Right atrium auricular region (tissue), 2 donors: Measurements from ENCODE around the gene GIMAP2. TPM values are rescaled to one million over a fixed set of nuclear protein-coding genes. Genes with fewer than 3 reads are reported as not detected.
A peak's percentile ranks its signal among the peaks of the same experiment; 100 is the strongest.

ENCODE experiments used
- DNase-seq: peaks from one replicate; pipeline ENCODE4 v3.0.0-alpha.2; 2019; ENCODE audit warnings: low spot score
- H3K27ac ChIP-seq, 2 donors: fragments of 200-600 bp; sonication (generic); 1 replicate in 1 of 2; 2 replicates in 1 of 2; pipeline ENCODE4 v1.5.1; 2016 to 2019
- H3K27me3 ChIP-seq, 2 donors: fragments of 200-600 bp; sonication (generic); one replicate each; pipeline versions ENCODE4 v1.5.1 to v1.6.0; 2017 to 2019
- H3K36me3 ChIP-seq: fragments of 200-600 bp; sonication (generic); one replicate; pipeline ENCODE4 v1.5.1; 2016
- H3K4me1 ChIP-seq, 2 donors: fragments of 200-600 bp; sonication (generic); one replicate each; pipeline versions ENCODE4 v1.5.1 to v1.6.0; 2017 to 2019
- H3K4me3 ChIP-seq, 2 donors: fragments of 200-600 bp; sonication (generic); 1 replicate in 1 of 2; 2 replicates in 1 of 2; pipeline ENCODE4 v1.5.1; 2017 to 2019; ENCODE audit warnings: mild to moderate bottlenecking in 1 of 2, moderate library complexity in 1 of 2
- H3K9me3 ChIP-seq, 2 donors: fragments of 200-600 bp; sonication (generic); one replicate each; pipeline ENCODE4 v1.5.1; 2019
- CTCF ChIP-seq, 2 donors: fragments of 200-600 bp; sonication (generic); IDR thresholded peaks; one replicate each; pipeline ENCODE4 v1.5.1; 2019; ENCODE audit warnings: antibody characterized with exemption in 2 of 2
- total RNA-seq, 2 donors: library from RNA; depleted of rRNA; stranded (reverse); fragments of >200 nt; gene quantifications; one replicate each; pipeline ENCODE4 v1.1.0, GENCODE V29; 2016

The GIMAP2 gene
- total RNA-seq, 2 donors from 2014 or later, result 3.8 to 8.3 TPM

GRCh38 chr7:150742286-150742968 is 56.9 kb downstream of the GIMAP2 start:
- DNase-seq, result no peak
- H3K9me3 ChIP-seq, result no peaks in the 10 kb centered on the region
- H3K4me3 ChIP-seq, result no peak overlapping the region
- H3K27me3 ChIP-seq, result no peaks in the 10 kb centered on the region
- TF ChIP-seq CTCF (IDR thresholded peaks at IDR 0.05), result no peak
- H3K27ac ChIP-seq, result peak overlapping the region in 1 of 2 donors; percentile 11
- peaks cover 19% of the 10 kb centered on the region for H3K36me3 ChIP-seq
- peaks cover 0 to 22% of the 10 kb centered on the region in 2 donors for H3K4me1 ChIP-seq

Other genes with a start within 250 kb of the GIMAP2 start
- gene GIMAP8, start 235.1 kb upstream of the GIMAP2 start, total RNA-seq, result 1 to 10 TPM; 6.6 to 9.6 TPM
- 10 to 100 TPM; 12.7 to 12.9 TPM for gene GIMAP7, start 170.8 kb upstream of the GIMAP2 start, total RNA-seq
- 10 to 100 TPM; 22.3 to 23.5 TPM for gene GIMAP4, start 118.3 kb upstream of the GIMAP2 start, total RNA-seq
- 10 to 100 TPM; 15.8 to 21.5 TPM for gene GIMAP6, start 53.3 kb upstream of the GIMAP2 start, total RNA-seq
- 1 to 10 TPM; 5.6 to 8.0 TPM for gene GIMAP1, start 30.9 kb downstream of the GIMAP2 start, total RNA-seq
- 10 to 100 TPM; 14.5 to 22.2 TPM for gene GIMAP5, start 51.7 kb downstream of the GIMAP2 start, total RNA-seq
- 100 to 1,000 TPM; 162 to 227 TPM for gene TMEM176B, start 114.7 kb downstream of the GIMAP2 start, total RNA-seq
- gene TMEM176A, start 115.1 kb downstream of the GIMAP2 start, total RNA-seq, result 100 to 1,000 TPM in 1 of 2 donors, 10 to 100 TPM in 1; 56.3 to 102 TPM
- gene AOC1, start 166.8 kb downstream of the GIMAP2 start, total RNA-seq, result not detected